Lung (tissue), 12 donors: ENCODE results near the gene SLC38A3. TPM values are rescaled to one million over a fixed set of nuclear protein-coding genes. Genes with fewer than 3 reads are reported as not detected.

Experiments
- ATAC-seq: fragments of 200-7000 bp; cut with Tn5 transposase; one replicate; pipeline ENCODE4 v1.9.1; 2020; ENCODE audit warnings: moderate number of reproducible peaks; ENCODE audit not compliant: insufficient read depth, low FRiP score
- DNase-seq, 3 donors: peaks; one replicate each; pipeline ENCODE4 v3.0.0-alpha.2; 2013 to 2017
- H3K27ac ChIP-seq, 2 donors: one replicate each; pipeline ENCODE4 v1.5.1; 2013; ENCODE audit warnings: mild to moderate bottlenecking in 2 of 2, moderate library complexity in 2 of 2, control low read depth in 1 of 2, inconsistent platforms in 1 of 2, low read depth in 1 of 2, low read length in 1 of 2
- H3K27me3 ChIP-seq, 3 donors: one replicate each; pipeline ENCODE4 v1.5.1; 2013; ENCODE audit warnings: low read length in 2 of 3; ENCODE audit not compliant: control insufficient read depth in 3 of 3, insufficient read depth in 3 of 3
- H3K36me3 ChIP-seq, 4 donors: one replicate each; pipeline ENCODE4 v1.5.1; 2013; ENCODE audit warnings: low read length in 4 of 4, mild to moderate bottlenecking in 1 of 4, moderate library complexity in 1 of 4; ENCODE audit not compliant: control insufficient read depth in 4 of 4, insufficient read depth in 4 of 4
- H3K4me1 ChIP-seq, 5 donors: one replicate each; pipeline ENCODE4 v1.5.1; 2013; ENCODE audit warnings: low read length in 5 of 5, mild to moderate bottlenecking in 2 of 5, moderate library complexity in 1 of 5; ENCODE audit not compliant: control insufficient read depth in 5 of 5, insufficient read depth in 5 of 5
- H3K4me3 ChIP-seq: one replicate; pipeline ENCODE4 v1.5.1; 2013; ENCODE audit warnings: mild to moderate bottlenecking, control low read depth, moderate library complexity
- H3K9ac ChIP-seq, 2 donors: one replicate each; pipeline ENCODE4 v1.5.1; 2013; ENCODE audit warnings: low read length in 2 of 2, control low read depth in 1 of 2; ENCODE audit not compliant: insufficient read depth in 1 of 2
- H3K9me3 ChIP-seq, 4 donors: one replicate each; pipeline ENCODE4 v1.5.1; 2013; ENCODE audit warnings: low read length in 3 of 4, mild to moderate bottlenecking in 1 of 4, moderate library complexity in 1 of 4; ENCODE audit not compliant: control insufficient read depth in 4 of 4, insufficient read depth in 3 of 4
- CTCF ChIP-seq: IDR thresholded peaks from 2 replicates; pipeline ENCODE4 v1.5.1; 2012; ENCODE audit warnings: mild to moderate bottlenecking; ENCODE audit errors: control extremely low read depth, extremely low read depth
- WGBS, 2 donors: extraction: QIAGEN DNeasy Blood & Tissue Kit; methylation state at CpG; one replicate each; pipeline ENCODE4 v1.1.7; 2013; 5-methylcytosine and 5-hydroxymethylcytosine counted together
- polyA plus RNA-seq, 2 donors: library from polyadenylated mRNA; stranded (reverse); fragments of 200-250 nt; gene quantifications; one replicate each; pipeline ENCODE4 v1.2.1, GENCODE V29; 2013
- total RNA-seq, 2 donors: library from RNA; depleted of rRNA in 1 of 2; stranded (reverse); fragments of >200 nt in 1 of 2; gene quantifications; one replicate each; pipeline ENCODE4 v1.2.1, GENCODE V29; 2014 to 2021
- donor health status: control.
- donor health status: control.
- donor health status: Bipolar disorder and iron deficiency.
- donor health status: healthy.
- donor health status: DM: yes; HTN: yes; CAD: no.

Gene SLC38A3
- total and polyA plus RNA-seq, 4 donors: 0.08 to 4.3 (median 0.33) TPM

- Histone ChIP-seq H3K27ac (no peak overlapping the region), H3K9me3 (peaks cover 0 to 7% (median 0%) of the 10 kb centered on the region in 4 donors), H3K4me3 (no peak overlapping the region), H3K9ac (no peak overlapping the region), H3K36me3 (peaks cover 0 to 8% (median 3%) of the 10 kb centered on the region in 4 donors), H3K4me1 (peaks cover 0 to 5% (median 3%) of the 10 kb centered on the region in 5 donors), H3K27me3 (peaks cover 0 to 20% (median 14%) of the 10 kb centered on the region in 3 donors)
- DNase-seq: no peak
- no peak for TF ChIP-seq CTCF
- WGBS, 2 donors: 87 to 93% methylated on average over 7 of the region's 7 CpGs
- ATAC-seq: no peak
Observed at GRCh38 chr3:50189989-50190388, 15.1 kb upstream of the SLC38A3 start.

DNA sequence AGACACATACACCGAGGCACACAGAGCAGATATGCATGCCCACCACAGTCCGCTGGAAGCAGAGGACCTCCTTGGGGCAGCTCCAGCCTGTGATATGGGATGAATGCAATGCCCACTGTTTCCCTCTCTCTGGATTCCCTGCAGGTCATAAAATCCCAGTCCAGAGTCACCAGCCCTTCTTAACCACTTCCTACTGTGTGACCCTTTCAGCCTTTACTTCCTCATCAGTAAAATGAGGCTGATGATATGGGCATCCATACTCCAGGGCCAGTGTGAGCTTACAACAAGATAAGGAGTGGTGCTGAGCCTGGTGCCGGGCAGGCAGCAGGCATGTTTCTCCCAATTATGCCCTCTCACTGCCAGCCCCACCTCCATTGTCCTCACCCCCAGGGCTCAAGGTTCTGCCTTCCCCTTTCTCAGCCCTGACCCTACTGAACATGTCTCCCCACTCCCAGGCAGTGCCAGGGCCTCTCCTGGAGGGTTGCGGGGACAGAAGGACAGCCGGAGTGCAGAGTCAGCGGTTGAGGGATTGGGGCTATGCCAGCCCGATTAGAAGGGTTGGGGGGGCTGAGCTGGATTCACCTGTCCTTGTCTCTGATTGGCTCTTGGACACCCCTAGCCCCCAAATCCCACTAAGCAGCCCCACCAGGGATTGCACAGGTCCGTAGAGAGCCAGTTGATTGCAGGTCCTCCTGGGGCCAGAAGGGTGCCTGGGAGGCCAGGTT, 14.0 kb upstream of the SLC38A3 start, which contains the start of gene GNAT1:
Gene GNAT1, plus strand, starts transcription at position 675 of the 725 bp plus-strand sequence. CDS start 116 bp downstream, outside the sequence.
- H3K9ac ChIP-seq: no peak within 1 kb of the TSS
- H3K27ac ChIP-seq: no peak within 1 kb of the TSS
- no peak for DNase-seq
- no peak for ATAC-seq
- H3K4me1 ChIP-seq: peaks cover 0 to 5% (median 3%) of the 10 kb centered on the region in 5 donors
- H3K4me3 ChIP-seq: no peak within 1 kb of the TSS
- H3K27me3 ChIP-seq: peaks cover 0 to 27% (median 14%) of the 10 kb centered on the region in 3 donors
- H3K36me3 ChIP-seq: peaks cover 0 to 3% (median 1%) of the 10 kb centered on the region in 4 donors
- 69 to 75% methylated on average over 7 to 8 of the region's 8 CpGs for WGBS, 2 donors
- peaks cover 0 to 7% (median 0%) of the 10 kb centered on the region in 4 donors for H3K9me3 ChIP-seq
- TF ChIP-seq CTCF: no peak

DNA sequence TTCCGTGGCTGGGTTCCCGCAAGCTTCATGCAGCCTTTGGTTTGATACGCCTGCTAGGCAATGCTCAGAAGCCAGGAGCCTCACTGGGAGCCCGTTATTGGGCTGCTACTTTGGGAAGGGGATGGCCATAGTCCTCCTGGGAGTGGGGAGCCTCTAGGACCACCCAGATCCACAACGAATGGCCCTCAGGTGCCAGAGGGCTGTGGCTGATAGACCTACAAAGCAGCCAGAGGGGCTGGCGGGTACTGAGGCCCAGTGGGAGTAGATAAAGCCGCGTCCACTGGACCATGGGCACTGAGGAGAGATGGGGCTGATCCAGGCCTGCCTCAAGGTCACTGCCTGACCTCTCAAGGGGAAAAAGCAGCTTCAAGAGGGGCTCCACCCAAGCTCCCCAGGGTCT, 12.9 kb upstream of the SLC38A3 start:
- H3K4me3 ChIP-seq: no peak overlapping the region
- no peaks in the 10 kb centered on the region for H3K36me3 ChIP-seq
- ATAC-seq (no peak), DNase-seq (no peak)
- H3K4me1 ChIP-seq: peaks cover 0 to 5% (median 3%) of the 10 kb centered on the region in 5 donors
- WGBS, 2 donors: 85 to 94% methylated on average over 8 of the region's 8 CpGs
- H3K27me3 ChIP-seq: peaks cover 0 to 34% (median 14%) of the 10 kb centered on the region in 3 donors
- no peak overlapping the region for H3K27ac ChIP-seq
- H3K9me3 ChIP-seq: peaks cover 0 to 7% (median 0%) of the 10 kb centered on the region in 4 donors
- H3K9ac ChIP-seq: no peak overlapping the region
- no peak for TF ChIP-seq CTCF
